Caco-2 (cell line): ENCODE results near the gene ALOX5. TPM values are rescaled to one million over a fixed set of nuclear protein-coding genes. Genes with fewer than 3 reads are reported as not detected.

Source experiments
- BruUV-seq: library from RNA; stranded (reverse); fragments of 400-500 nt; replicated peaks from 2 replicates; lab custom pipeline; 2021; lab: Mats Ljungman, UMichigan
- CTCF ChIA-PET: fragments of 300-600 bp; sonication (Branson Sonifier 250); formaldehyde crosslinking; loops from one replicate; lab custom pipeline; 2022; ENCODE audit warnings: antibody characterized with exemption; lab: Charles Lee
- POLR2A ChIA-PET: fragments of 300-600 bp; sonication (Branson Sonifier 250); formaldehyde crosslinking; loops from one replicate; lab custom pipeline; 2022; ENCODE audit warnings: antibody characterized with exemption; lab: Charles Lee
- DNase-seq, 2 experiments: peaks; one replicate each; pipeline versions ENCODE4 v3.0.0 to v3.0.0-alpha.2; 2020 to 2022
- H3K27me3 ChIP-seq: replicated peaks from 2 replicates; pipeline ENCODE4 v1.6.0; 2011; ENCODE audit warnings: low read length; ENCODE audit not compliant: control insufficient read depth, insufficient read depth
- H3K36me3 ChIP-seq: 2 replicates; pipeline ENCODE4 v1.5.1; 2011; ENCODE audit warnings: low read length; ENCODE audit not compliant: control insufficient read depth, insufficient read depth
- H3K4me1 ChIP-seq: fragments of 250-450 bp; sonication (Bioruptor Pico); 2 replicates; pipeline ENCODE4 v1.5.1; 2020; ENCODE audit warnings: mild to moderate bottlenecking
- H3K4me3 ChIP-seq: 2 replicates; pipeline ENCODE4 v1.5.1; 2011; ENCODE audit warnings: low read depth, mild to moderate bottlenecking, control low read depth, low read length
- H3K9me3 ChIP-seq: fragments of 250-450 bp; sonication (Bioruptor Pico); 2 replicates; pipeline ENCODE4 v1.5.1; 2020; ENCODE audit warnings: mild to moderate bottlenecking, moderate library complexity
- H3K27ac Mint-ChIP-seq: one replicate; pipeline ENCODE4 v1.8.0; 2022; ENCODE audit warnings: mixed read lengths; ENCODE audit not compliant: unreplicated experiment
- H3K27me3 Mint-ChIP-seq: one replicate; pipeline ENCODE4 v1.8.0; 2022; ENCODE audit warnings: mixed read lengths; ENCODE audit not compliant: insufficient read depth, unreplicated experiment
- H3K36me3 Mint-ChIP-seq: one replicate; pipeline ENCODE4 v1.8.0; 2022; ENCODE audit warnings: mild to moderate bottlenecking, mixed read lengths; ENCODE audit not compliant: insufficient read depth, unreplicated experiment
- H3K4me1 Mint-ChIP-seq: one replicate; pipeline ENCODE4 v1.8.0; 2022; ENCODE audit warnings: low read depth, mixed read lengths; ENCODE audit not compliant: unreplicated experiment
- H3K4me3 Mint-ChIP-seq: one replicate; pipeline ENCODE4 v1.8.0; 2022; ENCODE audit warnings: mild to moderate bottlenecking, moderate library complexity, mixed read lengths; ENCODE audit not compliant: unreplicated experiment
- H3K9me3 Mint-ChIP-seq: one replicate; pipeline ENCODE4 v1.8.0; 2022; ENCODE audit warnings: mixed read lengths; ENCODE audit not compliant: unreplicated experiment
- CTCF ChIP-seq, 2 experiments: fragments of 200-600 bp in 1 of 2; IDR thresholded peaks; 1 replicate in 1 of 2; 2 replicates in 1 of 2; pipeline versions ENCODE4 v1.5.1 to v1.8.0; 2011 to 2022; ENCODE audit warnings: antibody characterized with exemption in 1 of 2, control low read depth in 1 of 2, inconsistent platforms in 1 of 2, low read depth in 1 of 2, low read length in 1 of 2, mild to moderate bottlenecking in 1 of 2, moderate library complexity in 1 of 2; ENCODE audit not compliant: insufficient read depth in 1 of 2, severe bottlenecking in 1 of 2, unreplicated experiment in 1 of 2
- intact Hi-C: fragments of 100-400 bp; cut with micrococcal nuclease; formaldehyde crosslinking; loops from one replicate; pipeline ENCODE4 v1.10.0; 2022; ENCODE audit not compliant: unreplicated experiment
- total RNA-seq: library from RNA; stranded (reverse); gene quantifications from 2 replicates; pipeline ENCODE4 v1.2.3, GENCODE V29; 2022

Gene ALOX5
- total RNA-seq, 1 experiment from 2014 or later, result not detected

DNA sequence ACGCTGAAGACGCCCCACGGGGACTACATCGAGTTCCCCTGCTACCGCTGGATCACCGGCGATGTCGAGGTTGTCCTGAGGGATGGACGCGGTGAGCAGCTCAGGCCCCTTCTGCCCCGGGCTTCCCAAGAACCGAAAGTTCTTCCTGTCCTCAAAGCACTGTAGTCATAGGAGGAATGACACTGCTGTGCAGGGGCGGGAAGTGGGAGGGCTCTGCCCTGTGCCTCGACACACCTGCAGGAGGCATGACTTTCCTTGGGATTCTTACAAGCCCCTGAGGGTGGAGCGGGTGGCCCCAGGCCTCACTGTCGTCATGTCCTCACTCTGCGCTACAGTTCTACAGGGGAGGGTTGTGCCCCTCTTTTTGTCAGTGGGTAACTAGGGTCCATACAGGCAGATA lies 8.6 kb downstream of the ALOX5 start:
- Mint-ChIP-seq H3K36me3 (no peaks in the 10 kb centered on the region), H3K4me1 (no peaks in the 10 kb centered on the region), H3K4me3 (no peak overlapping the region), H3K9me3 (no peaks in the 10 kb centered on the region), H3K27me3 (peaks cover 3% of the 10 kb centered on the region), H3K27ac (no peak overlapping the region)
- ChIA-PET CTCF (no interaction called here), POLR2A (no interaction called here)
- Histone ChIP-seq H3K36me3 (no peaks in the 10 kb centered on the region), H3K27me3 (no peaks in the 10 kb centered on the region; the same call in 1 of the 2 replicates), H3K9me3 (no peaks in the 10 kb centered on the region), H3K4me3 (no peak overlapping the region), H3K4me1 (no peaks in the 10 kb centered on the region)
- intact Hi-C loops, result no loop called here
- DNase-seq, result no peak
- no peak for TF ChIP-seq CTCF (IDR thresholded peaks at IDR 0.05; ENCODE audit: insufficient read depth in 1 of 2, low read depth in 1 of 2, low read length in 1 of 2, severe bottlenecking in 1 of 2, unreplicated experiment in 1 of 2)
- BruUV-seq, result no TSS peak

GRCh38 chr10:45383682-45384330 lies 9.8 kb downstream of the ALOX5 start:
- CTCF ChIA-PET, result no interaction called here
- no peaks in the 10 kb centered on the region for H3K36me3 Mint-ChIP-seq

GRCh38 chr10:45386657-45387056 lies 12.6 kb downstream of the ALOX5 start:
- Histone ChIP-seq H3K4me1 (no peaks in the 10 kb centered on the region), H3K27me3 (no peaks in the 10 kb centered on the region; the same call in 1 of the 2 replicates), H3K9me3 (peaks cover 8% of the 10 kb centered on the region), H3K4me3 (no peak overlapping the region), H3K36me3 (no peaks in the 10 kb centered on the region)
- DNase-seq, result no peak
- Mint-ChIP-seq H3K9me3 (peaks cover 26% of the 10 kb centered on the region), H3K36me3 (no peaks in the 10 kb centered on the region), H3K4me1 (no peaks in the 10 kb centered on the region), H3K27ac (no peak overlapping the region), H3K27me3 (peaks cover 3% of the 10 kb centered on the region), H3K4me3 (no peak overlapping the region)
- BruUV-seq, result no TSS peak
- TF ChIP-seq CTCF (IDR thresholded peaks at IDR 0.05; ENCODE audit: insufficient read depth in 1 of 2, low read depth in 1 of 2, low read length in 1 of 2, severe bottlenecking in 1 of 2, unreplicated experiment in 1 of 2), result no peak
- intact Hi-C loops, result no loop called here
- ChIA-PET CTCF (no interaction called here), POLR2A (no interaction called here)

More at GRCh38 chr10:45383682-45384330, 9.8 kb downstream of the ALOX5 start:
- no peaks in the 10 kb centered on the region for H3K4me1 ChIP-seq
- POLR2A ChIA-PET, result no interaction called here
- no peak overlapping the region for H3K4me3 ChIP-seq
- Mint-ChIP-seq H3K4me3 (no peak overlapping the region), H3K27me3 (no peaks in the 10 kb centered on the region), H3K9me3 (peaks cover 4% of the 10 kb centered on the region), H3K4me1 (no peaks in the 10 kb centered on the region), H3K27ac (no peak overlapping the region)
- no peak for DNase-seq
- peaks cover 8% of the 10 kb centered on the region for H3K9me3 ChIP-seq
- no peaks in the 10 kb centered on the region for H3K36me3 ChIP-seq
- BruUV-seq, result no TSS peak
- TF ChIP-seq CTCF (IDR thresholded peaks at IDR 0.05; ENCODE audit: insufficient read depth in 1 of 2, low read depth in 1 of 2, low read length in 1 of 2, severe bottlenecking in 1 of 2, unreplicated experiment in 1 of 2), result no peak
- intact Hi-C loops, result no loop called here
- H3K27me3 ChIP-seq, result no peaks in the 10 kb centered on the region; the same call in 1 of the 2 replicates
